Uterus (tissue), 2 donors: ENCODE results near the gene UBIAD1.

Source experiments
- CTCF ChIP-seq, 4 experiments: fragments of 200-600 bp in 2 of 4; fragments of 450-650 bp in 2 of 4; sonication (generic) in 2 of 4; IDR thresholded peaks; one replicate each; pipeline ENCODE4 v1.5.1; 2016 to 2019; ENCODE audit warnings: antibody characterized with exemption in 4 of 4, mild to moderate bottlenecking in 2 of 4, moderate library complexity in 1 of 4
- POLR2A ChIP-seq, 2 donors: fragments of 450-650 bp; IDR thresholded peaks; one replicate each; pipeline ENCODE4 v1.6.1; 2016; ENCODE audit warnings: antibody characterized with exemption in 2 of 2, mild to moderate bottlenecking in 1 of 2, moderate library complexity in 1 of 2

- TF ChIP-seq POLR2A (IDR thresholded peaks at IDR 0.05), result no peak
- no peak for TF ChIP-seq CTCF (IDR thresholded peaks at IDR 0.05)
Measured at GRCh38 chr1:11286735-11287410, 13.9 kb downstream of the UBIAD1 start.
